Measurements from ENCODE around the gene POU4F1.
"Not testable (repeated sequence)": the region's sequence is repeated elsewhere in the genome, so short reads cannot be mapped to it uniquely, and the experiment has no call there.

The POU4F1 gene, protein sequence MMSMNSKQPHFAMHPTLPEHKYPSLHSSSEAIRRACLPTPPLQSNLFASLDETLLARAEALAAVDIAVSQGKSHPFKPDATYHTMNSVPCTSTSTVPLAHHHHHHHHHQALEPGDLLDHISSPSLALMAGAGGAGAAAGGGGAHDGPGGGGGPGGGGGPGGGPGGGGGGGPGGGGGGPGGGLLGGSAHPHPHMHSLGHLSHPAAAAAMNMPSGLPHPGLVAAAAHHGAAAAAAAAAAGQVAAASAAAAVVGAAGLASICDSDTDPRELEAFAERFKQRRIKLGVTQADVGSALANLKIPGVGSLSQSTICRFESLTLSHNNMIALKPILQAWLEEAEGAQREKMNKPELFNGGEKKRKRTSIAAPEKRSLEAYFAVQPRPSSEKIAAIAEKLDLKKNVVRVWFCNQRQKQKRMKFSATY

DNA sequence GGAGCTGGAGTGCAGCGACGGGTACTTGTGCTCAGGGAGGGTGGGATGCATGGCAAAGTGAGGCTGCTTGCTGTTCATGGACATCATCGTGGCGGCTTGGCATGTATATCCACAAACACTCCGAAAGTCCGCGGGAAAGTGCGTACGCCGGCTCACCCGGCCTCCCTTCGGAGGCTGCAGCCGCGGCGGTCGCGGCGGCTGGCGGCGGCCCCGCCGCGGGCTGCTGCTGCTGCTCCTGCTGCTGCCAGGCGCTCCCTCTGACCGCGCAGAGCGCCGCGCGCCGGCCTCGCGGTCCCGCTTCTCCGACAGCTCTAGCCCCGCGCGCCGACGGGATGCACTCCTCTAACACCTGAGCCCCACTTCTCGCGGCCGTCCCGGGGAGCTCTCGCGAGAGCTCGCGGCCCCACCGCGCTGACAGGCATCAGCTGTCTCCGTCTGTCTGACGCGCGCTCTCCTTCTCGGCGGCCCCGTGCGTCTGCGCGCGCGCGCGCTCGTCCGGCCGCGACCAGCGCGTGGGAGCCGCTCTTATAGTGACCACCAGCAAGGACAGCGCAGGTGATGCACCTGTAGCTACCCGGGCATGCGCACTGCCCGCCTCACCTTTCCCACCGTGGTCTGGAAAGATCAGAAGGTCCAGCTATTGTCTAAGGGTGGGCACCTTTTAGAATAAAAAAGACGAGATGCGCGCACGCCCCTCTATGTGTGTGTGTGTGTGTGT is at the start of gene POU4F1:
POU4F1 (minus strand) TSS at position 313 of the 718 bp plus-strand sequence; CDS start at position 87, 226 bp downstream.
- no peak for FAIRE-seq

DNA sequence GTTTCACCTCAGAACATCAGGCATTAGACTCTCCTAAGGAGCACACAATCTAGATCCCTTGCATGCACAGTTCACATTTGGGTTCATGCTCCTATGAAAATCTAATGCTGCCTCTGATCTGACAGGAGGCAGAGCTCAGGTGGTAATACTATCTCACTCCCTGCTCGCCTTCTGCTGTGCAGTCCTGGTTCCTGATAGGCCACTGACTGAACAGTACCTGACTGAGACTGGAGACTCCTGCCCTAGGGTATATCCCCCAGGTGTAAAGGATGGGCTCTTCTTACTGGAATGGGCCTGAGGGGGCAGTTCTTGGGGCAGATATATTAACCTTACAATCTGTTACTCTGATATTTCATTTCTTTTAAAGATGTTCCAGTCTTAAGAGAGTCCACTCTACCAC is 49.3 kb upstream of the POU4F1 start:
- FAIRE-seq, result no peak

DNA sequence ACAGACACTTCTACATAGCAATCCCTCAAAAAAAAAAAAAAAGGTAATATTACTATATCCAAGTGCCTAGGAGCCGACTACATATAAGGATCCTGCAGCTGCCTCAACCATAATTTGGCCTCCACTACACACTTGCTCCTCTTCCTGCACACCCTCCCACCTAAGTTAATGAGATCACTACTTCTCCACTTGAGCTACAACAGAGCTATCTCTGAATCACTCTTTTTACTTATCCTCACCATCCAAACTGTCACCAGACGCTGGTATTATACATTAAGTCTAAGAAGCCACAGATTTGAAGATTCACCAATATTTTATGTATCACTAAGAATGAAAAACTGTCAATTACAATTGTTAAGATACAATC is 47.3 kb upstream of the POU4F1 start:
- FAIRE-seq, result no peak

DNA sequence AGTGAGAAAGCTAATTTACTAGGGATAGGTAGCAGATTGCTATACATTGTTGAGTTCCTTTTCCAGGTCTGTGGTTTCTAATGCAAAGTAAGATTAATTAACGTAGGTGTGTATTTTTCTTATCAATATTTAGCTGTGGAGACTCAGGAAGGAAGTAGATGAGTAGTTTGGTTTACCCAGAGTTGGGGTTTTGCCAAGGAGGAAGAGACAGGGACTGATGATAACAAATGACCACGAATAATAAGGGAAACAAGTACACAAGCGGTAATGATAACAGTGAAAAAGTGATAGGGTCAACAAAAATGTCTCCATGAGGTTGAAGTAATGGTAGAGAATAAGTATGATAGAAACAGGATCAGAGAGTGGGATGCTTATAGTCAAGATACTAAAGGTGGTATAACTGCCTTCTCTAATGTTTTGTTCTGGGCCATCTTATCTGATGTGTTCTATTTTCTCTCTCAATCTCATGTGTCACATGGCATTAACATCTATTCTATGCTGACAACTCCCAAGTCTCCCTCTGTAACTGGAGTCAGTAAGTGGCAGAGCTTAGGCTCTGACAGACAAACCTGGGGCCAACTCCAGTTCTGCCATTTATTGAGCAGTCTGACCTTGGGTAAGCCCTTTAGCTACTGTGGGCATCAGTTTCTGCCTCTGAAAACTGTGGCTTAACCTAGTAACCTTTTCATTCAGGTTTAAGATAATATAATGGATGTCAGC is 46.8 kb upstream of the POU4F1 start:
- no peak for FAIRE-seq

DNA sequence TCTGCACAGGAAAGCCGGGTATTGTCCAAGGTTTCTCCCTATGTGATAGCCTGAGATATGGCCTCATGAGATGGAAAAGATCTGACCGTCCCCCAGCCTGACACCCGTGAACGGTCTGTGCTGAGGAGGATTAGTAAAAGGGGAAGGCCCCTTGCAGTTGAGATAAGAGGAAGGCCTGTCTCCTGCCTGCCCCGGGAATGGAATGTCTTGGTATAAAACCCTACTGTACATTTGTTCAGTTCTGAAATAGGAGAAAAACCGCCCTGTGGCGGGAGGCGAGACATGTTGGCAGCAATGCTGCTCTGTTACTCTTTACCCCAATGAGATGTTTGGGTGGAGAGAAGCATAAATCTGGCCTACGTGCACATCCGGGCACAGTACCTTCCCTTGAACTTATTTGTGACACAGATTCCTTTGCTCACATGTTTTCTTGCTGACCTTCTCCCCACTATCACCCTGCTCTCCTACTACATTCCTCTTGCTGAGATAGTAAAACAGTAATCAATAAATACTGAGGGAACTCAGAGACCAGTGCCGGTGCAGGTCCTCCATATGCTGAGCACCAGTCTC is 43.8 kb upstream of the POU4F1 start:
- FAIRE-seq, result not testable (repeated sequence)

DNA sequence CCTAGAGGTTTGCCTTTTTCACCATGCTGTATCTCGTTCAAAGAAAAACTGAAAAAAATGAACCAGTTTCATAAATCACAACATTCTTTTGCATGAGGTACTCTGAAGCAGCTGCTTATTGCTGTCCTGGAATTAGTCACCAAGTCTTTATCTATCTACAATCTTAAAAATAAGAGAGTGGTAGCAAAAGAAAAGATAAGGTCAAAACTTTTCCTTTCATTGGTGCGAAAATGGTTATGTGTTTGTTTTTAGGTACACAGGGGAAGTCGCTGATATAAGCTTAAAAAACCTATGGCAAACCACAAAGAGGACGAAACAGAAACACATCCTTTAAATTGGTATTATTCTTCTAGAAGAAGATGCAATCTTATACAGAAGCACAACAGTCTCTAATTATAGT is 34.9 kb upstream of the POU4F1 start:
- FAIRE-seq, result no peak

DNA sequence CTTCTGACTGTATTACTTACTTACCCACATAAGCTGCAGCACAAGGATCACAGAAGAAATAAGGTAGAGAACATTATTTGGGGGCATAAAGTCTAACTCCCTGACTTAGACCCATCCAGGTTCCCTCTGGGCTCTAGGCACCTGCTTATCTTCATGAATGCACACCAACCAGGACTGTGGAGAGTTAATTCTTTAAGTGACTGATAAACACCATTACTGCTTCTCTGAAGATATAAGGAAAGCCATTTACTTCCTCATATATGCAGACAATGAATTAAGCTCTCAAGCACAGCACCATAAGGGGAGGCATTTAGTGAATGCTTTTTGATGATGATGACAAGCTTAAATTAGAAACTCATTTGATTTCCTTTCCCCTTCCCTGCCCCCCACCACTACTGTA is 33.1 kb upstream of the POU4F1 start:
- no peak for FAIRE-seq

DNA sequence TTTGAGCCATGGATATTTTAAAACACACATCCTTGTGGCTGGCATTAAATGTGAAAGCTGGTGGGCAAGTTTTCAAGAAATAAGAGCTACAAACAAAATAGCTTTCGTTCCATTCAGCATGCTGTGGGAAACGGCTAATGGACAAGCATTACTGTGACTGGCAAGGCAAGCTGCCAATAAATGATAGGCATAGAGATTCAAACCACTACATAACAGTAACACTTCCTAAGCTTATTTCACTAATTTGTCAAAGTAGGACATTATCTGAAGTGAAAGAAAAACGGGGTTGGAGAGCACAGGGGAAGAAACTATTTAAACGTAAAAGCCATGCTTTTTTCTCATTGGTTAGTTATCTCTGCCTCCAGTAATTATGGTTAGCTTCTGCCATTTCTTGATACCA is 29.6 kb upstream of the POU4F1 start:
- no peak for FAIRE-seq

DNA sequence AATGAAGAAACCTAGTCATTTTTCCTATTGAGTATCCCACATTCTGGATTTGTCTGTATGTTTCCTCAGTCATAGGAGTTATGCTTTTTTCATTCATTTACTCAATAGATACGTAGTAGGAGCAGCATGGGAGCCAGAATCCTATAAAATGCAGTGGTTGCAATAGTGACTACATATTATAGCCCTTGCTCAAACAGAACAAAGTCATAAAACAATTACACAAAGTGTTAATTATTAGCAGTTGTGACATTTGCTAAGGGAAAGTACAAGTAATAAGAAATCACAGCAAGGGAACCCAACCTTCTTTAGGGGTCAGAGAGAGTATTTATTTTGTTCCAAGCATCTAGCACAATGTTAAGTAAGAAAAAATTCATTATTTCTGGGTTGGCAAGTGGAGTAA is 27.7 kb upstream of the POU4F1 start:
- FAIRE-seq, result no peak

DNA sequence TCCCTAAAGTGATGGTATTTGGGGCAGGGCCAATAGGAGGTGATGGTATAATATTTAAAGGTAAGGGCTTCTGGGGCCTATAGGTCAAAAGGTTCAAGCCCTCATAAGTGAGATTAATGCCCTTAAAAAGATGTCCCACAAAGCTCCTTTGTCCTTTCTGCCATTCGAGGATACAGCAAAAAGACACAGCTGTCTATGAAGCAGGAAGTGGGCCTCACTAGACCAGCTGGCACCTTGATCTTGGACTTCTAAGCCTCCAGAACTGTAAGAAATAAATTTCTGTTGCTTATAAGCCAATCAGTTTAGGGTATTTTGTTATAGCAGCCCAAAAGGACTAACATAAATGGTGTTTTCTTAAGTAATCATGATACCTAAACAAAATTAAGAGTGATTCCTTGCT is 27.2 kb upstream of the POU4F1 start:
- FAIRE-seq, result no peak

DNA sequence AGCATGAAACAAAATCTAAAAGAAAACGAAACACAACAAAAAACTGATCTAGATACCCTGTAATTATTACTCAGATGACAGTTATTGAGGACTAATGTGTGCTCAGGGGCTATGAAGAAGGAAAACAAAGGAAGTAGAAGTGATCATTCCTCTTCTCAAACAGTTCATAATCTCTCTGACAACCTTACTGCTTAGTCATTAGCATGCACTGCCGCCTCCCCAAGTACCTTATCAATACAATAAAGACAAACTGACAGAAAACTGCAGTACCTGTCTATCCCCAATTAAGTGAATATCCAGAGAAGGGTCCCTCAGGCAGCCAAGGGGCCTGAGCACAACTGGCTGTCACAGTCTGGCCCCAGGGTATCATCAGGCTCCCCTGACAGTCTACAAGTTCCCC is 22.0 kb upstream of the POU4F1 start:
- FAIRE-seq, result no peak

DNA sequence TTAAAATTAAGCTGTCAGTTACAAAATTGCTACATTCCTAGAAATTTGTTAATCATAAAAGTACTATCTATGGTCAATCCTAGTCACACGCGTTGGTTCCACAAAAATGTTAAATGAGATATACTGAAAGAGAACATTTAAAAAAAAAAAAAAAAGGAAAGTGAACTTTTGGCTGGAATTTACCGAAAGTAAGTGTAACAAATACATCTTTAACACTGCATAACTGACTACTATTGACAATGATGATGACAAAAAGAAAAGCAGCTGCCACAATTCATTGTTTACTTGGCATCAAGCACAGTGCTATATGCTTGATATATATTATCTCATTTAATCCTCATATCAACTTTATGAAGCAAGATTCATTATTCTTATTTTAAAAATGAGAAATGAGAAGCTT is 19.8 kb upstream of the POU4F1 start:
- no peak for FAIRE-seq

DNA sequence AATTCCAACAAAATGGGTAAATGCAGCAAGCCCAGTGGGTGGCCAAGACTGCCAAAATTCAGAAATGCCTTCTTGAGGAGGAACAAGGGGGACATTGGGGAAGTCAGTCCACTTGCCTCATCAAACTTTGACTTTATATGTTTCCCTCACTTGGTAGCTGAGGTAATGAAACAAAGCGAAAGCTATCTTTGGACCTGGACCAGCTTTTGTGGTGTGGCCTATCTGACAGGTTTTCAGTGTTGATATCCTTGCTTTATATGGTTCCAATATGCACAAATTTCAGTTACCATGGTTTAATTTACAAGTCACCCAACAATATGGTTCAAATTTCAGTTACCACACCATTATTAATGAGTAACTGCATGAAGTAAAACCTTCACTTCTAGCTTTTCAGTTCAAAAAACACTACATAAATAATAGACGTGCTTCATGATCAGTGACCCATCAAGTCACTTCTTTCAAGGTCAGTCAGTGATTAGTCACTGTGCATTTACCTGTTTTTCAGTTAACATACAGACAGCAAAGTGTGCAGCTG is 17.7 kb upstream of the POU4F1 start:
- no peak for FAIRE-seq

DNA sequence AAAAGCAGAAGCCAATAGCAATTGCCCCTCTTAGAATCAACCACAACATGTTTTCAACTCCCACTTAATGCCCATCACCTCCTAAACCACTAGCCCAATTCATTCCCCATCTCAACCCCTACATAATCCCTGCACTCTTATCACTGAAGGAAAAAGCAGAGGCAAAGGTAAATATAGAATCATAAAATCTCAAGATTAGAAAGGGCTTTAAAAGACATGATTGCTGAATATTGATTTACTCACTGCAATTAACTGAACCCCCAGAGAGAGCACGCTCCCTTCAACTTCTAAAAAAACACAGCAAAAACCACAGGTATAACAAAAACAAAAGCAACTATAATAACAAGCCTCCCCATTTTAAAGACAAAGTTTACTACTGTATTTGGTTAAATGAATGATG is 15.1 kb upstream of the POU4F1 start:
- no peak for FAIRE-seq

DNA sequence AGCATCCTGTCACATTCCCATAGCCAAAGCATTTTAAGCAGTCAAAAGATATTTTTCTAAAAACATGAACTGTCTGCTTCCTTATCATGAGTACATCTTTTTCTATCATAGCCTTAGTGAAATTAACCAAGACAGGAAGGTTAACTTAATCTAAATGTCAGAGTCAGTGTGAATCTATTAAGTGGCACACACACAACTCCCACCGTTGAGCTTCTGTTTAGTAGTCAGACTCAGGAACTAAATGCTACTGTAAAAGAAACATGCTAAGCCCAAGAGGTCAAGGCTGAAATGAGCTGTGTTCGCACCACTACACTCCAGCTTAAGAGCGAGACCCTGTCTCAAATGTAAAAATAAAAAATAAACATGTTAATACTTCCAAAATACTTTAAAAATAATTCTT is 7.7 kb upstream of the POU4F1 start:
- FAIRE-seq, result no peak

DNA sequence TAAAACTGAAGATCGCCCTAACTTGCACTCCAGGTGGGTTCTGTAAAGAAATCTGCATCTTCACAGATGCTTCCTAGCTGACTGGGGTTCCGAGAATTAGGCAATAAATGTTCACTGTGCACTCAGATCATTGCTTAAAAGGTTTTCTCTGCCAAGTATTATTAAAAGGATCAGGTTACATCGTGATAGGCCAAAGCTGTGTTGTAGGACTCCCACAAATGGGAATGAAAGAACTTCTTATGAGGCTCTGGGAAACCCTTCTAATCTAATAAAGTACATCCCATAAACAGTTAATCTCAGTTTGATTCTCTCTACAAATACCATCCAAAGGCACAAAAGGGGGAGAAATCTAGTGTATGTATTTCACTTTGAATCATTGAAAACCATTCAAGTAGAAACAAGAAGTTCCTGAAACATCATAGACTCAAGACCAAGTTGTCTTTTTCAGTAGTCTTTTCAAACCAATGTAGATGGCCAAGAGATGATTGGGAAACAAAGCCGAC is 7.1 kb upstream of the POU4F1 start:
- FAIRE-seq, result no peak

DNA sequence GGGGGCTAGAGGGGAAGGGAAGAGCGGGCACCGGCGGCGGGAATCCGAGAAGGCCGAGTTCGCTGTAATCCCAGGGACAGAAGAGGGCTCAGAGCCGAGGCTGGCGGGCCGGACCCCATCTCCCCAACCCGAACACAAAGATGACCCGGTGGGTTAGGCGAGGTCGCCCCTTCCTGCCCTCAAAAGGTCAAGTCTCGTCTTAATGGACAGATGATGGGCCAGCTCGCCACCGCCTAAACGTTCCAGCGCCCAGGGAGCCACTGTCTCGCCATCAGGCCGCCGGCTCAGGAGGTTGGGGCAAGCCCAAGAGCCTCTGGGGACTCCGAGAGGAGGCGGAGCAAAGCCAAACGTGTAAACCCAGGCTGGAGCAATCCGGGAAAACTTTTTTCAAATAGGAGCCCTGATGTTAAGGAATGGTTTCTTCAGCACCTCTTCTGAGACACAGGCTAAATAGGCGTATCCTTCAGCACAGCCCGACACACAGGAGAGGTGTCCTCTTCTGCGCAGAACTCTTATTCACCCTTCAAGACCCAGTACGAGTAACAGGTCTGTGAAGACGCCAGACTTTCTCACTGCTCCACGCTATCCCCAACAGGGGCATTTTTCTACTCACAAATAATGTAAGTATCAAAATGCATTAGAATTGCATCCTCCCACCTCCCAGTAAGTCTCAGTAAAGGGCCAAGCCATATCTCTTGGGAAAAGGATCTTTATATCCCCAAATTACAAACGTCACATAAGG is 6.3 kb upstream of the POU4F1 start:
- FAIRE-seq, result no peak

DNA sequence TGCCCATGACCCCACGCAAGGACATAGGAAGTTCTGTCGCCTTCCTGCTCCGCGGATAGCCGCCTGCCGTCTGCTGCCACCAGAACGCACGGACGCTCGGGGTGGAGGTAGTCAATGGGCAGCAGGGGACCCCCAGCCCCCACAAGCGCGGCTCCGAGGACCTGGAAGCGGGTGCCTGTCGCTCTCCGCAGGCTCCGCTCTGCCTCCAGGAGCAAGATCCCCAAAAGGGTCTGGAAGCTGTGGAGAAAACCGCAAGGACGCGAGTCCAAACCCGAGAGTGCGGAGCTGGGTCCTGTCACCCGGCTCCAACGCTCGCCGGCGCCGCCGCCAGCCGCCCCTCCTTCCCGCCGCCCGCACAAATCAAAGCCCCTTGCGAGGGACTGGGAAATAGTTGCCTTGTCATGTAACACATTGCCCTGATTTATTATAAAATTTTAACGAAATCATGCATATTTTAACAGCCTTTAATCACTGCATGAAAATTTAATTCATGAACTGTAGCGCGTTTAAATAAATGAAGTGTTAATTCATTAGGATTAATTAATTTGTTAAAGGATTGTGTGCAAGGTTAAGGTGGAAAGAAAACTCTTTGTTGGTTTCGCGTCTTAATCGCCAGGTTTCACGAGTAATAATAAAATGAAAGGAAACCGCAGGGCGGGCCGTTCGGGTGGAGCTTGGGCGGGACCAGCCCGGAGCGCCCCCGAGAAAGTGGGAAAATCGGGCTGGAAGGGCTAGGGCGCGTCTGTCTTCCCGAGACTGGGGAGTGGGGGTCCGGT is 5.5 kb upstream of the POU4F1 start:
- FAIRE-seq, result no peak

DNA sequence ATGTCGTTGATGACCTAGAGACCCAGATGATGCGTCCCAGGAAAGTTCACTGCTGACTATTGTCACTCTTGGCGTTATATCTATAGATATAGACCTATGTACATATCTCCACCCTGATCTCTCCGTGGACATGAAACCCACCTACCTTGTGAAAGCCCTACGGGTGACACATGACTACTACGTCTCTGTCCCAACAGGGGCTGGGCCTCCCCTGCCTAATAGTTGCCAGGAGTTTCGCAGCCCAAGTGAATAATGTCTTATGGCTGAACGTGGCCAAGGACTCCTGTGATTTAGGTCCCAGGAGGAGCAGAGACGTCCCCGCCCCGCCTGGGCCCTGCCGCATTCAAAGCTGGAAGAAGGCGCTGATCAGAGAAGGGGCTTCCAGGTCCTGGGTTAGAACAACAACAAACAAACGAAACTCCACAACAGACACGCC is 4.9 kb upstream of the POU4F1 start:
- FAIRE-seq, result no peak

DNA sequence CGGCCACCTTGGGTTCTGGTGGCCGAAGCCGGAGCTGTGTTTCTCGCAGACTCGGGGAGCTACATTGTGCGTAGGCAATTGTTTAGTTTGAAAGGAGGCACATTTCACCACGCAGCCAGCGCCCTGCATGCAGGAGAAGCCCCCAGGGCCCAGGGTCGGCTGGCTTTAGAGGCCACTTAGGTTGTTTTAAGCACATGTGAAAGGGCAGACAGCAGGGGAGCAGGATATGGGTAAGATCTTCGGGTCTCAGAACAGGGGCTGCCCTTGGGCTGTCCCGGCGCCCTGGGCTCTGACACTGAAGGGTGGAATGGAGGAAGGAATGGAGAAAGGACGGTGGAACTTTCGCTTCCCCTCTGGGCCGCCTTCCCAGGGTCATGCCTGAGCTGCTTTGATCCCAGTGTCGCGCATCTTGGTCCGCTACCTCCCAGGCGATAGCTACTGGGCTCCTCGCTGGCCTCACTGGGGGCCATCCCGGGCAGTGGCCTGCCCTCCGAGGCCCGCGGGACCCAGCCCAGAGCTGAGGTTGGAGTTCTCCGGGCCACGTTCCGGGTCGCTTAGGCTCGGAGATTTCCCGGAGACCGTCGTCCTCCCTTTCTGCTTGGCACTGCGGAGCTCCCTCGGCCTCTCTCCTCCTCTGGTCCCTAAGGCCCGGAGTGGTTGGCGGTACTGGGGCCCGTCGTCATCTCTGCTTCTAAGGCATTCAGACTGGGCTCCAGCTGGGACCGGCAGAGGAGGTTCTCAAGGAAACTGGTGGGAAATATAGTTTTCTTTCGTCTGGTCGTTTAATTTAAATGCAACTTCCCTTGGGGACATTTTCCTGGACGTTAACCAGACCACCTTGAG is 4.3 kb upstream of the POU4F1 start:
- no peak for FAIRE-seq
